Upper lobe of right lung (tissue), 1 donor: ENCODE measurements around the gene ZNF622. TPM values are rescaled to one million over a fixed set of nuclear protein-coding genes. Genes with fewer than 3 reads are reported as not detected.
A peak's percentile ranks its signal among the peaks of the same experiment; 100 is the strongest.
"Not testable (repeated sequence)": the region's sequence is repeated elsewhere in the genome, so short reads cannot be mapped to it uniquely, and the experiment has no call there.

ENCODE experiments used
- ATAC-seq: fragments of 200-7000 bp; cut with Tn5 transposase; one replicate; pipeline ENCODE4 v1.9.1; 2020; ENCODE audit warnings: mild to moderate bottlenecking, moderate library complexity
- DNase-seq: peaks from one replicate; pipeline ENCODE4 v3.0.0-alpha.2; 2020
- H3K27ac ChIP-seq: fragments of 200-600 bp; one replicate; pipeline ENCODE4 v1.8.0; 2022
- H3K27me3 ChIP-seq: fragments of 200-600 bp; one replicate; pipeline ENCODE4 v1.8.0; 2022; ENCODE audit warnings: mild to moderate bottlenecking
- H3K36me3 ChIP-seq: fragments of 200-600 bp; one replicate; pipeline ENCODE4 v1.8.0; 2022
- H3K4me1 ChIP-seq: fragments of 200-600 bp; one replicate; pipeline ENCODE4 v1.8.0; 2022
- H3K4me3 ChIP-seq: fragments of 200-600 bp; one replicate; pipeline ENCODE4 v1.8.0; 2022; ENCODE audit warnings: mild to moderate bottlenecking
- H3K9me3 ChIP-seq: fragments of 200-600 bp; one replicate; pipeline ENCODE4 v1.8.0; 2022
- intact Hi-C: fragments of 100-400 bp; cut with DNase I; formaldehyde crosslinking; loops from one replicate; pipeline ENCODE4 v1.11.0; 2022
- total RNA-seq: library from RNA; stranded (reverse); fragmentation: NEBNext Ultra II Directional; extraction: Animal tissue kit (Norgen Biotek cat#: 25700); gene quantifications from one replicate; pipeline ENCODE4 v1.2.1, GENCODE V29; 2021
- TF ChIP-seq, protein P1 (sequence below): fragments of 200-600 bp; IDR thresholded peaks from one replicate; pipeline ENCODE4 v1.8.0; 2022; ENCODE audit warnings: antibody characterized with exemption
- donor health status: DM: no; HTN: yes; CAD: no; lungs with severe emphysema.

The ZNF622 gene
- total RNA-seq, 1 donor from 2014 or later, result 28.0 TPM

GRCh38 chr5:16446993-16447392 lies 18.6 kb downstream of the ZNF622 start:
- TF ChIP-seq, protein P1, sequence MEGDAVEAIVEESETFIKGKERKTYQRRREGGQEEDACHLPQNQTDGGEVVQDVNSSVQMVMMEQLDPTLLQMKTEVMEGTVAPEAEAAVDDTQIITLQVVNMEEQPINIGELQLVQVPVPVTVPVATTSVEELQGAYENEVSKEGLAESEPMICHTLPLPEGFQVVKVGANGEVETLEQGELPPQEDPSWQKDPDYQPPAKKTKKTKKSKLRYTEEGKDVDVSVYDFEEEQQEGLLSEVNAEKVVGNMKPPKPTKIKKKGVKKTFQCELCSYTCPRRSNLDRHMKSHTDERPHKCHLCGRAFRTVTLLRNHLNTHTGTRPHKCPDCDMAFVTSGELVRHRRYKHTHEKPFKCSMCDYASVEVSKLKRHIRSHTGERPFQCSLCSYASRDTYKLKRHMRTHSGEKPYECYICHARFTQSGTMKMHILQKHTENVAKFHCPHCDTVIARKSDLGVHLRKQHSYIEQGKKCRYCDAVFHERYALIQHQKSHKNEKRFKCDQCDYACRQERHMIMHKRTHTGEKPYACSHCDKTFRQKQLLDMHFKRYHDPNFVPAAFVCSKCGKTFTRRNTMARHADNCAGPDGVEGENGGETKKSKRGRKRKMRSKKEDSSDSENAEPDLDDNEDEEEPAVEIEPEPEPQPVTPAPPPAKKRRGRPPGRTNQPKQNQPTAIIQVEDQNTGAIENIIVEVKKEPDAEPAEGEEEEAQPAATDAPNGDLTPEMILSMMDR, result no peak
- DNase-seq (no peak), ATAC-seq (no peak)
- Histone ChIP-seq H3K4me1 (no peaks in the 10 kb centered on the region), H3K9me3 (no peaks in the 10 kb centered on the region), H3K36me3 (peaks cover 46% of the 10 kb centered on the region), H3K4me3 (no peak overlapping the region), H3K27ac (no peak overlapping the region), H3K27me3 (no peaks in the 10 kb centered on the region)
- intact Hi-C loops, result no loop called here

- Histone ChIP-seq H3K4me1 (no peaks in the 10 kb centered on the region), H3K9me3 (no peaks in the 10 kb centered on the region), H3K27ac (no peak overlapping the region), H3K36me3 (no peaks in the 10 kb centered on the region), H3K4me3 (no peak overlapping the region), H3K27me3 (no peaks in the 10 kb centered on the region)
- intact Hi-C loops, result no loop called here
- DNase-seq (no peak), ATAC-seq (peak; percentile 29)
- TF ChIP-seq, protein P1, result no peak
Measured at GRCh38 chr5:16437977-16438376, 27.6 kb downstream of the ZNF622 start.

GRCh38 chr5:16436065-16436682 lies 29.4 kb downstream of the ZNF622 start:
- H3K4me3 ChIP-seq, H3K36me3 ChIP-seq, H3K27ac ChIP-seq, intact Hi-C loops, H3K4me1 ChIP-seq, DNase-seq, H3K9me3 ChIP-seq, ATAC-seq, H3K27me3 ChIP-seq: not testable (repeated sequence)

- Histone ChIP-seq H3K4me3 (no peak overlapping the region), H3K9me3 (no peaks in the 10 kb centered on the region), H3K4me1 (no peaks in the 10 kb centered on the region), H3K36me3 (no peaks in the 10 kb centered on the region), H3K27ac (no peak overlapping the region), H3K27me3 (no peaks in the 10 kb centered on the region)
- intact Hi-C loops, result no loop called here
- ATAC-seq (no peak), DNase-seq (no peak)
- TF ChIP-seq, protein P1, result no peak
Measured at GRCh38 chr5:16431490-16431889, 34.1 kb downstream of the ZNF622 start.

DNA sequence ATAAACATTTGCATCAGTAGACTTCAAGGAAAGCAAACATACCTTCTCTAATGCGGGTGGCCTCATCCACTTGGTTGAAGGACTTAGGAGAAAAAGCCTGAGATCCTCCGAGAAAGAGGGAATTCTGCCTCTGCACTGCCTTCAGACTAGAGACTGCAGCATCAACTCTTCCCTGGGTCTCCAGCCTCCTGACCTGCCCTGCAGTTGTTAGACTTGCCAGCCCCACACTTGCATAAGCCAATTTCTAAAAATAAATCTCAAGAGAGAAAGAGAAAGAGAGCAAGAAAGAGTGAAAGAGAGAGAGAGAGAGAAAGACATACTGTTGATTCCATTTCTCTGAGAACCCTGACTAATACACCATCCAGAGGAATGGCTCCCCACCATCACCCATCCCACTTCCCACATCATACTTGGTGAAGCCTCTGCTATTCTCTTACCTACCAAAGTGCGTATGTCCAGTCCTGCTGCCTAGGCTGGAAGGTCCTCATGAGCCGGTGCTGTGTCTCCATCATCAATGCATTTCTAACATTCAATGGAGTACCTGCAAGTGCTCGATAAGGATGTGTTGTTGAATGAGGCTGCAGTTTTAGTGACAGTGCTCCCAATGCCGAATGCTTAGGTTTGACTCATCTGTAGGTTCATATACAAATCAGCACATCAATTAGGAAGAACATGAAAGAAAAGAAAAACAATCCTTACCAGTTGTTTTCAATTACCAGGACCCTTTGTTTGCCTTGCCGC lies 35.1 kb downstream of the ZNF622 start:
- no peaks in the 10 kb centered on the region for H3K36me3 ChIP-seq
- ATAC-seq (no peak), DNase-seq (no peak)
- no peak overlapping the region for H3K4me3 ChIP-seq
- intact Hi-C loops, result no loop called here
- H3K9me3 ChIP-seq, result no peaks in the 10 kb centered on the region
- no peak overlapping the region for H3K27ac ChIP-seq
- TF ChIP-seq, protein P1, result no peak
- H3K4me1 ChIP-seq, result no peaks in the 10 kb centered on the region
- no peaks in the 10 kb centered on the region for H3K27me3 ChIP-seq

- Histone ChIP-seq H3K4me3 (no peak overlapping the region), H3K9me3 (no peaks in the 10 kb centered on the region), H3K4me1 (no peaks in the 10 kb centered on the region), H3K27ac (no peak overlapping the region), H3K36me3 (no peaks in the 10 kb centered on the region), H3K27me3 (no peaks in the 10 kb centered on the region)
- ATAC-seq (no peak), DNase-seq (no peak)
- intact Hi-C loops, result no loop called here
- TF ChIP-seq, protein P1, result no peak
Measured at GRCh38 chr5:16428359-16428758, 37.2 kb downstream of the ZNF622 start.
